Lower leg skin (tissue), 3 donors: ENCODE measurements around the gene RASGRP4.

Source experiments
- POLR2A ChIP-seq, 2 donors: fragments of 450-650 bp; IDR thresholded peaks; one replicate each; pipeline ENCODE4 v1.6.1; 2016 to 2017; ENCODE audit warnings: antibody characterized with exemption in 2 of 2, mild to moderate bottlenecking in 1 of 2, moderate library complexity in 1 of 2
- TF ChIP-seq, protein P1 (sequence below), 3 donors: fragments of 450-650 bp; IDR thresholded peaks; one replicate each; pipeline ENCODE4 v1.5.1; 2016; ENCODE audit warnings: antibody characterized with exemption in 3 of 3, mild to moderate bottlenecking in 3 of 3, moderate library complexity in 2 of 3

DNA sequence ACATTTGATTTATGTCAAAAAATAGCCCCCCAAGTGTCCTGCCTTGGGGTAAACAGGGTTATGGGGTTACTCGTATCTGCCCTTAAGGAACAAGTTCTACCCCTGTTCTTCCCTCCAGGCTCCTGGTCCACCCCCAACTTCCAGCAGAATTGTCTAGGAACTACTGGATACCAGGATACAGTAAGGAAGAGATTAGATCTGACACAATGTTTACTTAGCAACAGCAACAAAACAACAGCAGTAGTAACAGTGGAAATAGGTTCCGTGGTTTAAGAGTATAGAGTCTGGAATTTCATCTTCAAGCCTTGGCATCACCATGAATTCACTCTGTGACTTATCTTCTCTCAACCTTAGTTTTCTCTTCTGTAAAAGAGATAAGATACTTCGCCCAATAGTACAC is 24.9 kb downstream of the RASGRP4 start:
- TF ChIP-seq, protein P1, sequence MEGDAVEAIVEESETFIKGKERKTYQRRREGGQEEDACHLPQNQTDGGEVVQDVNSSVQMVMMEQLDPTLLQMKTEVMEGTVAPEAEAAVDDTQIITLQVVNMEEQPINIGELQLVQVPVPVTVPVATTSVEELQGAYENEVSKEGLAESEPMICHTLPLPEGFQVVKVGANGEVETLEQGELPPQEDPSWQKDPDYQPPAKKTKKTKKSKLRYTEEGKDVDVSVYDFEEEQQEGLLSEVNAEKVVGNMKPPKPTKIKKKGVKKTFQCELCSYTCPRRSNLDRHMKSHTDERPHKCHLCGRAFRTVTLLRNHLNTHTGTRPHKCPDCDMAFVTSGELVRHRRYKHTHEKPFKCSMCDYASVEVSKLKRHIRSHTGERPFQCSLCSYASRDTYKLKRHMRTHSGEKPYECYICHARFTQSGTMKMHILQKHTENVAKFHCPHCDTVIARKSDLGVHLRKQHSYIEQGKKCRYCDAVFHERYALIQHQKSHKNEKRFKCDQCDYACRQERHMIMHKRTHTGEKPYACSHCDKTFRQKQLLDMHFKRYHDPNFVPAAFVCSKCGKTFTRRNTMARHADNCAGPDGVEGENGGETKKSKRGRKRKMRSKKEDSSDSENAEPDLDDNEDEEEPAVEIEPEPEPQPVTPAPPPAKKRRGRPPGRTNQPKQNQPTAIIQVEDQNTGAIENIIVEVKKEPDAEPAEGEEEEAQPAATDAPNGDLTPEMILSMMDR (IDR thresholded peaks at IDR 0.05), result no peak
- no peak for TF ChIP-seq POLR2A (IDR thresholded peaks at IDR 0.05)
